NOMO-1 treated with DMSO at 0.1 percent for 48 hours (cell line): ENCODE results near the gene OVOL1.
"Not testable (repeated sequence)": the region's sequence is repeated elsewhere in the genome, so short reads cannot be mapped to it uniquely, and the experiment has no call there.

ENCODE experiments used
- DNase-seq: peaks from one replicate; lab custom pipeline; 2025; ENCODE audit not compliant: unreplicated experiment; lab: John Stamatoyannopoulos, UW

OVOL1 gene

GRCh38 chr11:65786786-65787636, at the start of gene OVOL1:
TSS of gene OVOL1 (plus strand) at chr11:65787063. CDS start at chr11:65787374, 311 bp downstream.
- no peak for DNase-seq

- no peak for DNase-seq
Measured at GRCh38 chr11:65739022-65739421, 47.8 kb upstream of the OVOL1 start.

DNA sequence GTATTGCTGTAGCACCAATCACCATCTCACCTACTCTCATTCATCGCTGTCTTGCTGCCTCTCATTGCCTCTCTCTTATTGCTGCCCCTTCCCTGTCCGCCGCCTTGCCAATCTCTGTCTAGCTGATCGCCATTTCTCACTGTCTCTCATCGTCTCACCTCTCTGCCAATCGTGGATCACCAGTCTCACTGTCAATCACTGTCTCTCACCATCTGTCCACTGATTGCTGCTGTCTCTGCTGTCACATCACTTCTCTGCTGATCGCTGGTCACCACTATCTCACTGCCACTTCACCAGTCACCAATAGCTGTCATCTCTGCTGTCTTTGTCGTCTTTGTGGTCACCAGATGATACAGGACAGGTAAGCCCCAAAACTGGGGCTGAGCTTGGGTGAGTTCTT, 45.7 kb upstream of the OVOL1 start:
- no peak for DNase-seq

DNA sequence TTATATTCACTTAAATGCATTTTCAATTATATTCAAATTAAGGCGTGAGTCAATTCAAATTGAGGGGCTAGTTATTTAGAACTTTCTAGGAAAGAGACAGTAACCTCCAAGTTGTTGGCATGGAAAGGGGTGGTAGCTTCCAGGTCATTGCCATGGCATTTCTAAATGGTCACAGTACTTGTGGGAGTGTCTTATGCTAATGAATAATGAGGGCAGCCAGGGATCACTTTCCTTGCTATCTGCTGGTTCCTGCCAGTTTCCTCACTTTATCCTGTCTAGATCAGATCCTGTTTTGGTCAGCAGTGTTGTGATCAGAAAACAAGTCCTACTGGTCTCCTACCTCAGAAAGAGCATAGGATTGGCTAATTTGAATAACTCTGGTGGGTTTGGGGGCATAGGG, 44.5 kb upstream of the OVOL1 start:
- no peak for DNase-seq

DNA sequence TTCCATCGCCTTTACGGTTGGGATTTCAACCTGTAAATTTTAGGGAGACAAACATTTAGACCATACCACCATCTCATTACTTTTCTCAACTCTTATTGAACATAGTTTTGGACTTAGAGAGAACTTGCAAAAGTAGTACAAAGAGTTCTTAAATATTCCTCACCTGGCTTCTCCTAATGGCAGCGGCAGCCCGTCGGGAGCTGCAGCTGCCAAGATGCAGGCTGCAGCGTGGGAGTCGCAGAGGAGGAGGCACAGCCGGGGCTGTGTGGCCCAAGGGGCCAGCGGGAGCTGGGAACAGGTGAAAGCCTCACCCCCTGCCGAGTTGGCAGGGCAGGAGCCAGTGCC, 43.2 kb upstream of the OVOL1 start:
- DNase-seq, result no peak

GRCh38 chr11:65744026-65744698, 42.7 kb upstream of the OVOL1 start:
- DNase-seq, result peak; percentile 83

DNA sequence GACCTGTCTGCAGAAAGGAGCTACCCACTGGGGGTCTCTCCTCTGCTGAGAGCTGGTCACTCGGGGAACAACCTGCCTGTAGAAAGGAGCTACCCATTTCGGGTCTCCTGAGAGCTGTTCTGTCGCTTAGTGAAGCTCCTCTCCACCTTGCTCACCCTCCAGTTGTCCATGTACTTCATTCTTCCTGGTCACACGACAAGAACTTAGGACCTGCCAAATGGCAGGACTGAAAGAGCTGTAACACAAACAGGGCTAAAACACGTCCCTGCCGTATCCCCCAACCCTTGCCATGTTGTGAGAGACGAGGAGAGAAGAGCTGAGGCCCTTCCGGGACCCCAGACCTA, 42.2 kb upstream of the OVOL1 start:
- DNase-seq, result no peak

- no peak for DNase-seq
Measured at GRCh38 chr11:65745049-65745448, 41.8 kb upstream of the OVOL1 start.

DNA sequence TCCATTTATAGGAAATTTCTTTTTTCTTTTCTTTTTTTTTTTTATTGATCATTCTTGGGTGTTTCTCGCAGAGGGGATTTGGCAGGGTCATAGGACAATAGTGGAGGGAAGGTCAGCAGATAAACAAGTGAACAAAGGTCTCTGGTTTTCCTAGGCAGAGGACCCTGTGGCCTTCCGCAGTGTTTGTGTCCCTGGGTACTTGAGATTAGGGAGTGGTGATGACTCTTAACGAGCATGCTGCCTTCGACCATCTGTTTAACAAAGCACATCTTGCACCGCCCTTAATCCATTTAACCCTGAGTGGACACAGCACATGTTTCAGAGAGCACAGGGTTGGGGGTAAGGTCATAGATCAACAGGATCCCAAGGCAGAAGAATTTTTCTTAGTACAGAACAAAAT, 24.7 kb upstream of the OVOL1 start:
- not testable (repeated sequence) for DNase-seq

- not testable (repeated sequence) for DNase-seq
Measured at GRCh38 chr11:65762816-65763215, 24.0 kb upstream of the OVOL1 start.

GRCh38 chr11:65764434-65764833, 22.4 kb upstream of the OVOL1 start:
- DNase-seq, result no peak

GRCh38 chr11:65766535-65766934, 20.3 kb upstream of the OVOL1 start:
- DNase-seq, result peak; percentile 99

DNA sequence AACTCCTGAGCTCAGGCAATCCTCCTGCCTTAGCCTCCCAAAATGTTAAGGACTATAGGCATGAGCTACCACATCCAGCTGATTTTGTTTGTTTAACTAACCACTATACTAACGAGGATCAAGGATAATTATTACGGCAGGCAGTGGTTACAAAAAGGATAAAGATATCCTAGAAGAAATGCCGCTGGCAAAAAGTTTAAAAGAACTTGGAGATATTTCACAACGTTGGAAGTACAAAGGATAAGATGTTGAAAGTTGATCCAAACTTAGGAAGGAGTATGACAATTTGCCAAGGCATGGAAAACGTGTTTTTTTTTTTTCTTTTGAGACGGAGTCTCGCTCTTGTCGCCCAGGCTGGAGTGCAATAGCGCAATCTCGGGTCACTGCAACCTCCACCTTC, 19.5 kb upstream of the OVOL1 start:
- DNase-seq, result no peak

GRCh38 chr11:65767806-65768205, 19.1 kb upstream of the OVOL1 start:
- DNase-seq, result not testable (repeated sequence)

GRCh38 chr11:65770951-65771567, 15.8 kb upstream of the OVOL1 start:
- no peak for DNase-seq

GRCh38 chr11:65771589-65772112, 15.2 kb upstream of the OVOL1 start:
- DNase-seq, result no peak

GRCh38 chr11:65773784-65774411, 13.0 kb upstream of the OVOL1 start:
- DNase-seq, result no peak

DNA sequence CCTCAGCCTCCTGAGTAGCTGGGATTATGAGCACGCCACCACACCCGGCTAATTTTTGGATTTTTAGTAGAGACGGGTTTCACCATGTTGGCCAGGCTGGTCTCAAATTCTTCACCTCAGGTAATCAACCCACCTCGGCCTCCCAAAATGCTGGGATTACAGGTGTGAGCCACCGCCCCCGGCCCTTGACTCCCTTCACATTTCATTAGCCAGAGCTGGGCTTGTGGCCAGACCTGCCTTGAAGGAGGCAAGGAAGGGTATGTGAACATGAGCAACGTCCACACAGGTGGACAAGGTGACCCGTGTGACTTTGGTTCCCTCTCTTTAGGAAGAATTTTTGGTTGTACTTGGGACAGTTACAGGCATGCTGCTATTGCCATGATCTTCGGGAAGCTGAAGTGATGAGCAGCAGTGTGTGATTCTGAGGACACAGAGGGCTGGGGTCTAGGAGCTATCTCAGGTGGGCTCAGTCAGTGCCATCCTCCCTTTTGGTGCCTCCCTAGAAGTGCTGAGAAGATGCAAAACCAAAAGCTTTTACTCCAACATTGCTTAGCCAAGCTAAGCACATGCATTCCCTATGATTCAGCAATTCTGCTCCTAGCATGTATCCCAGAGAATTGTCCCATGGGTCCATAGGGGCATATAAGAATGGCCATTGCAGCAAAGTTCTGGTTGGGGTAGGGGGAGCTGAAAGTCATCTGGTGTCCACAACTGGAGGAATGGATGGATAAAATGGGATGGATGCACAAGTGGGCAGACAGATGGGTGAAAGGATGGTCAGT, 12.1 kb upstream of the OVOL1 start:
- DNase-seq, result no peak

DNA sequence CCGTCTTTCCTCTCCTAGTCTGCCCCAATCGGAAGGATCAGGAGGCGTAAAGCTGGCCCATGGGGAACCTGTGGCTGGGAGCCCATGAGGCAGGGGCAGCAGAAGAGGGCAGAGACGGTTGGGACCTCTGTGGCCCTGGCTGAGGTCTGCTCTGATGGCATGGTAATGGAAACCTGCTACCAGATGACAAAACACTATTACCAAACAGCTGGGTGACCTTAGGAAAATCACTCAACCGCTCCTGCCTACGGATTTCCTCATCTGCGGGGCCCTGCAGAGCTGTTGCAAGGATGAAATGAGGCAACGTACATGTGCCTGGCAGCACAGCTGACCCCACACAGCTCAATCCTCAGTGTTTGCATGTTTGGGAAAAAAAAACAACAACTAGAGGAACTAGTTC, 10.7 kb upstream of the OVOL1 start:
- DNase-seq, result peak; percentile 97

- peak; percentile 13 for DNase-seq
Measured at GRCh38 chr11:65776710-65777141, 10.1 kb upstream of the OVOL1 start.

DNA sequence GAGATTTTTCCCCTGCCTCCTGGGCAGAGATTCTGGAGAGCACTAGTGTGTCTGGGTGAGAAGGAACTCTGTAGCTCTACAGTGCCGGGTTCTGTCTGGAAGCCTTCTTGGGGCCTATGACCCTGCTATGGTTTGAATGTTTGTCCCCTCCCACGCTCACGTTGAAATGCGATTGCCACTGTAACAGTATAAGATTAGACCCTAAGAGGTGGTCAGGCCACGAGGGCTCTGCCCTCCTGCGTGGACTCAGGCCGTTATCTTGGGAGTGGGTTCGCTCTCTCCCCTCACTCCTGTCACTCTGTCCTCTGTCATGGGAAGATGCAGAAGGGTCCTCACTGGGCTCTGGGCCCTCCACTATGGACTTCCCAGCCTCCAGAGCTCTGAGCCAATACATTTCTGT, 9.6 kb upstream of the OVOL1 start:
- DNase-seq, result no peak
